Prostate gland (tissue), 2 donors: Measurements from ENCODE around the gene RAET1E.

ENCODE experiments used
- POLR2A ChIP-seq: fragments of 450-650 bp; IDR thresholded peaks from one replicate; pipeline ENCODE4 v1.6.1; 2016; ENCODE audit warnings: antibody characterized with exemption, mild to moderate bottlenecking
- POLR2AphosphoS5 ChIP-seq: sonication (generic); formaldehyde crosslinking; IDR thresholded peaks from one replicate; pipeline ENCODE4 v1.6.1; 2017; ENCODE audit warnings: antibody characterized with exemption
- TF ChIP-seq, protein P1 (sequence below), 4 experiments: fragments of 200-600 bp in 2 of 4; fragments of 450-650 bp in 2 of 4; sonication (generic) in 2 of 4; IDR thresholded peaks; 1 replicate in 3 of 4; 2 replicates in 1 of 4; pipeline ENCODE4 v1.5.1; 2016 to 2019; ENCODE audit warnings: antibody characterized with exemption in 4 of 4, mild to moderate bottlenecking in 2 of 4, moderate library complexity in 2 of 4

DNA sequence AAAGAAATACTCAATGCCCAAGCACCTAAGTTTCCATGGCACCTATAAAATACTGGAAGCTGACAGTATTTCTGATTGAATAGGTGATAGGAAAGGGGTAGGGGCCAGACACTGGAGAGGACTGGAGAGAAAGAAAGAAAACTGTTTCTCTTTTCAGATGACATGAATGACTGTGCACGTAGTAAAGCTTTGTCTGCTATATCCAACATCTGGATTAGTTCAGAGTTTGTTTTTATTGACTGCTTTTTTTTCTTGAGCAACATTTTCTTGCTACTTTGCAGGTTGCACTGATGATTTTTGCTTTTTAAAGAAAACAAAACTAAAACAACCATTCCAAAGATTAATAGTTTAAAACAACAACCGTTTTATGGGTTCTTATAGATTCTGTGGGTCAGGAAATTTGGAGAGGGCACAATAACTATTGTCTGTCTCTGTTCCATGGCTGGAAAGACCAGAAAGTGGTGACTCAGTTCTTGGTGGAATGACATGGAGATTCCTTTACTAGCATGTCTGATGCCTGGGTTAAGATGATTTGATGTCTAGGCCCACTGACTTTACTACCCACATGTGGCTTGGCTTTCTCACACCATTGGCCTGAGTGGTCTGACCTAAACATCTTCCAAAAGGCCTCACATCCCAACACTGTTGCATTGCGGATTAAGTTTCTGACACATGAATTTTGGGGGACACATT is 21.5 kb downstream of the RAET1E start:
- TF ChIP-seq POLR2A (no peak), POLR2AphosphoS5 (no peak)
- TF ChIP-seq, protein P1, sequence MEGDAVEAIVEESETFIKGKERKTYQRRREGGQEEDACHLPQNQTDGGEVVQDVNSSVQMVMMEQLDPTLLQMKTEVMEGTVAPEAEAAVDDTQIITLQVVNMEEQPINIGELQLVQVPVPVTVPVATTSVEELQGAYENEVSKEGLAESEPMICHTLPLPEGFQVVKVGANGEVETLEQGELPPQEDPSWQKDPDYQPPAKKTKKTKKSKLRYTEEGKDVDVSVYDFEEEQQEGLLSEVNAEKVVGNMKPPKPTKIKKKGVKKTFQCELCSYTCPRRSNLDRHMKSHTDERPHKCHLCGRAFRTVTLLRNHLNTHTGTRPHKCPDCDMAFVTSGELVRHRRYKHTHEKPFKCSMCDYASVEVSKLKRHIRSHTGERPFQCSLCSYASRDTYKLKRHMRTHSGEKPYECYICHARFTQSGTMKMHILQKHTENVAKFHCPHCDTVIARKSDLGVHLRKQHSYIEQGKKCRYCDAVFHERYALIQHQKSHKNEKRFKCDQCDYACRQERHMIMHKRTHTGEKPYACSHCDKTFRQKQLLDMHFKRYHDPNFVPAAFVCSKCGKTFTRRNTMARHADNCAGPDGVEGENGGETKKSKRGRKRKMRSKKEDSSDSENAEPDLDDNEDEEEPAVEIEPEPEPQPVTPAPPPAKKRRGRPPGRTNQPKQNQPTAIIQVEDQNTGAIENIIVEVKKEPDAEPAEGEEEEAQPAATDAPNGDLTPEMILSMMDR (IDR thresholded peaks at IDR 0.05): no peak
